ENCODE results near the gene PABPC4L.

GRCh38 chr4:134243742-134244713 lies 42.4 kb upstream of the PABPC4L start:
- no peak for TF ChIP-seq POLR2A (IDR thresholded peaks at IDR 0.05; ENCODE audit: low read depth, low read length)
- no peak for TF ChIP-seq CTCF (conservative IDR thresholded peaks at IDR 0.05; ENCODE audit: low read depth, low read length)
- TF ChIP-seq MAFK (IDR thresholded peaks at IDR 0.05; ENCODE audit: low read depth, low read length) = no peak
- TF ChIP-seq USF2 (IDR thresholded peaks at IDR 0.05; ENCODE audit: low read depth, low read length) = no peak
- TF ChIP-seq SMC3 (IDR thresholded peaks at IDR 0.05; ENCODE audit: low read depth, low read length) = no peak
- no peak for TF ChIP-seq RAD21 (IDR thresholded peaks at IDR 0.05; ENCODE audit: low read length)
- TF ChIP-seq MAZ (IDR thresholded peaks at IDR 0.05; ENCODE audit: borderline replicate concordance, low read depth, low read length) = no peak
- TF ChIP-seq RFX5 (IDR thresholded peaks at IDR 0.05; ENCODE audit: low read depth, low read length) = no peak
- no peak for TF ChIP-seq FOS (IDR thresholded peaks at IDR 0.05; ENCODE audit: low read depth, low read length)
- TF ChIP-seq MXI1 (IDR thresholded peaks at IDR 0.05; ENCODE audit: borderline replicate concordance, low read depth, low read length) = no peak
- no peak for TF ChIP-seq CEBPB (IDR thresholded peaks at IDR 0.05; ENCODE audit: low read depth, low read length)

Measured in IMR-90 (cell line).